Measurements from ENCODE around the gene UBA52. TPM values are rescaled to one million over a fixed set of nuclear protein-coding genes. Genes with fewer than 3 reads are reported as not detected.
"Not testable (repeated sequence)": the region's sequence is repeated elsewhere in the genome, so short reads cannot be mapped to it uniquely, and the experiment has no call there.

The UBA52 gene
- total RNA-seq, 1 experiment from 2014 or later, result 2,003 TPM

GRCh38 chr19:18593367-18594095 lies 21.9 kb downstream of the UBA52 start:
- no peak for DNase-seq (ENCODE audit: low read depth)

- DNase-seq (ENCODE audit: low read depth), result peak; percentile 69
Observed at GRCh38 chr19:18594096-18594823, 22.6 kb downstream of the UBA52 start.

- DNase-seq (ENCODE audit: low read depth), result no peak
Observed at GRCh38 chr19:18594824-18595373, 23.2 kb downstream of the UBA52 start.

GRCh38 chr19:18595475-18595874 lies 23.8 kb downstream of the UBA52 start:
- DNase-seq (ENCODE audit: low read depth), result no peak

GRCh38 chr19:18596752-18597157 lies 25.1 kb downstream of the UBA52 start:
- peak; percentile 54 for DNase-seq (ENCODE audit: low read depth)

- no peak for DNase-seq (ENCODE audit: low read depth)
Observed at GRCh38 chr19:18597809-18598660, 26.4 kb downstream of the UBA52 start.

- no peak for DNase-seq (ENCODE audit: low read depth)
Observed at GRCh38 chr19:18599485-18599884, 27.8 kb downstream of the UBA52 start.

- DNase-seq (ENCODE audit: low read depth), result not testable (repeated sequence)
Observed at GRCh38 chr19:18600692-18601397, 29.2 kb downstream of the UBA52 start.

GRCh38 chr19:18601875-18602274 lies 30.2 kb downstream of the UBA52 start:
- DNase-seq (ENCODE audit: low read depth), result no peak

GRCh38 chr19:18603255-18603957 lies 31.7 kb downstream of the UBA52 start:
- no peak for DNase-seq (ENCODE audit: low read depth)

GRCh38 chr19:18603958-18604819 lies 32.5 kb downstream of the UBA52 start:
- no peak for DNase-seq (ENCODE audit: low read depth)

- DNase-seq (ENCODE audit: low read depth), result no peak
Observed at GRCh38 chr19:18604820-18605159, 33.1 kb downstream of the UBA52 start.

- DNase-seq (ENCODE audit: low read depth), result no peak
Observed at GRCh38 chr19:18605196-18605545, 33.5 kb downstream of the UBA52 start.

GRCh38 chr19:18605546-18606280 lies 34.1 kb downstream of the UBA52 start:
- no peak for DNase-seq (ENCODE audit: low read depth)

- DNase-seq (ENCODE audit: low read depth), result no peak
Observed at GRCh38 chr19:18606281-18607225, 34.9 kb downstream of the UBA52 start, which contains the start of gene CRLF1. CRLF1 (minus strand) TSS chr19:18606799; CDS start chr19:18606656, 143 bp downstream.

- DNase-seq (ENCODE audit: low read depth), result no peak
Observed at GRCh38 chr19:18607226-18608101, 35.8 kb downstream of the UBA52 start.

All from RPMI7951 (cell line).